ENCODE data around the gene NPPC. TPM values are rescaled to one million over a fixed set of nuclear protein-coding genes. Genes with fewer than 3 reads are reported as not detected.

The NPPC gene
- total and polyA plus RNA-seq, 2 experiments from 2014 or later: 0.91 TPM; not detected in 1

DNA sequence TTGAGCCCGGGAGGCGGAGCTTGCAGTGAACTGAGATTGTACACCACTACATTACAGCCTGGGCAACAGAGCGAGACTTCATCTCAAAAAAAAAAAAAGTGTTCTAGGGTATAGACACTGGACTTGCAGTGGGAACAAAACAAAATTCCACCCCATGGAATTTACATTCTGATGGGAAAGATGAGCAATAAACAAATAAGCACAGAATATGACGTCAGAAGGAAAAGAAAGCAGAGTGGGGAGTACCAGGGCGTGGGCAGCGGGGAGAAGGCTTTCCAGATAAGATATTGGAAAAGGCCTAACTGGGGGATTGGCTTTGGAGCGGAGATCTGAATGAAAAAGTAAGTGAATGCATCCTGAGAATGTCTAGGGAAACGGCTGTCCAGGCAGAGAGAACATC lies 17.6 kb downstream of the NPPC start:
- Histone ChIP-seq H3K36me3 (no peaks in the 10 kb centered on the region), H3K4me3 (no peak overlapping the region), H3K4me1 (ENCODE audit: low read depth) (no peaks in the 10 kb centered on the region), H3K27ac (no peak overlapping the region), H3K9me3 (ENCODE audit: low read depth) (no peaks in the 10 kb centered on the region), H3K27me3 (no peaks in the 10 kb centered on the region)
- DNase-seq (ENCODE audit: low read depth in 1 of 2, low spot score in 1 of 2): no peak
- TF ChIP-seq, protein P1, sequence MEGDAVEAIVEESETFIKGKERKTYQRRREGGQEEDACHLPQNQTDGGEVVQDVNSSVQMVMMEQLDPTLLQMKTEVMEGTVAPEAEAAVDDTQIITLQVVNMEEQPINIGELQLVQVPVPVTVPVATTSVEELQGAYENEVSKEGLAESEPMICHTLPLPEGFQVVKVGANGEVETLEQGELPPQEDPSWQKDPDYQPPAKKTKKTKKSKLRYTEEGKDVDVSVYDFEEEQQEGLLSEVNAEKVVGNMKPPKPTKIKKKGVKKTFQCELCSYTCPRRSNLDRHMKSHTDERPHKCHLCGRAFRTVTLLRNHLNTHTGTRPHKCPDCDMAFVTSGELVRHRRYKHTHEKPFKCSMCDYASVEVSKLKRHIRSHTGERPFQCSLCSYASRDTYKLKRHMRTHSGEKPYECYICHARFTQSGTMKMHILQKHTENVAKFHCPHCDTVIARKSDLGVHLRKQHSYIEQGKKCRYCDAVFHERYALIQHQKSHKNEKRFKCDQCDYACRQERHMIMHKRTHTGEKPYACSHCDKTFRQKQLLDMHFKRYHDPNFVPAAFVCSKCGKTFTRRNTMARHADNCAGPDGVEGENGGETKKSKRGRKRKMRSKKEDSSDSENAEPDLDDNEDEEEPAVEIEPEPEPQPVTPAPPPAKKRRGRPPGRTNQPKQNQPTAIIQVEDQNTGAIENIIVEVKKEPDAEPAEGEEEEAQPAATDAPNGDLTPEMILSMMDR (IDR thresholded peaks at IDR 0.05; ENCODE audit: low read depth, low read length): no peak

- no peak for DNase-seq (ENCODE audit: low read depth in 1 of 2, low spot score in 1 of 2)
- no peak overlapping the region for H3K4me3 ChIP-seq
Observed at GRCh38 chr2:231907765-231908164, 18.4 kb downstream of the NPPC start.

GRCh38 chr2:231905026-231905425 lies 21.2 kb downstream of the NPPC start:
- Histone ChIP-seq H3K27ac (no peak overlapping the region), H3K36me3 (no peaks in the 10 kb centered on the region), H3K27me3 (peaks cover 12% of the 10 kb centered on the region), H3K4me1 (ENCODE audit: low read depth) (no peaks in the 10 kb centered on the region), H3K9me3 (ENCODE audit: low read depth) (no peaks in the 10 kb centered on the region), H3K4me3 (no peak overlapping the region)
- no peak for DNase-seq (ENCODE audit: low read depth in 1 of 2, low spot score in 1 of 2)
- TF ChIP-seq, protein P1 (IDR thresholded peaks at IDR 0.05; ENCODE audit: low read depth, low read length): no peak

More at GRCh38 chr2:231907765-231908164, 18.4 kb downstream of the NPPC start:
- no peak overlapping the region for H3K27ac ChIP-seq
- H3K36me3 ChIP-seq: no peaks in the 10 kb centered on the region
- no peaks in the 10 kb centered on the region for H3K9me3 ChIP-seq (ENCODE audit: low read depth)
- TF ChIP-seq, protein P1 (IDR thresholded peaks at IDR 0.05; ENCODE audit: low read depth, low read length): no peak
- no peaks in the 10 kb centered on the region for H3K27me3 ChIP-seq
- H3K4me1 ChIP-seq (ENCODE audit: low read depth): no peaks in the 10 kb centered on the region

- TF ChIP-seq, protein P1 (IDR thresholded peaks at IDR 0.05; ENCODE audit: low read depth, low read length): no peak
Observed at GRCh38 chr2:231904161-231904611, 22.0 kb downstream of the NPPC start.

GRCh38 chr2:231902598-231902997 lies 23.6 kb downstream of the NPPC start:
- Histone ChIP-seq H3K36me3 (no peaks in the 10 kb centered on the region), H3K9me3 (ENCODE audit: low read depth) (no peaks in the 10 kb centered on the region), H3K27me3 (peaks cover 12% of the 10 kb centered on the region), H3K27ac (no peak overlapping the region), H3K4me3 (no peak overlapping the region), H3K4me1 (ENCODE audit: low read depth) (no peaks in the 10 kb centered on the region)
- no peak for DNase-seq (ENCODE audit: low read depth in 1 of 2, low spot score in 1 of 2)
- TF ChIP-seq, protein P1 (IDR thresholded peaks at IDR 0.05; ENCODE audit: low read depth, low read length): no peak

More at GRCh38 chr2:231904161-231904611, 22.0 kb downstream of the NPPC start:
- H3K4me1 ChIP-seq (ENCODE audit: low read depth): no peaks in the 10 kb centered on the region
- H3K9me3 ChIP-seq (ENCODE audit: low read depth): no peaks in the 10 kb centered on the region
- peaks cover 12% of the 10 kb centered on the region for H3K27me3 ChIP-seq
- no peak overlapping the region for H3K27ac ChIP-seq
- no peak for DNase-seq (ENCODE audit: low read depth in 1 of 2, low spot score in 1 of 2)
- no peak overlapping the region for H3K4me3 ChIP-seq
- H3K36me3 ChIP-seq: no peaks in the 10 kb centered on the region
